22Rv1 (cell line): Measurements from ENCODE around the gene CDK14.

Experiments used
- CTCF ChIP-seq: fragments of 450-650 bp; IDR thresholded peaks from 2 replicates; pipeline ENCODE4 v1.5.1; 2017; ENCODE audit warnings: mild to moderate bottlenecking
- ZFX ChIP-seq: fragments of 450-650 bp; IDR thresholded peaks from 2 replicates; pipeline ENCODE4 v1.6.1; 2017; ENCODE audit warnings: antibody characterized with exemption, borderline replicate concordance

DNA sequence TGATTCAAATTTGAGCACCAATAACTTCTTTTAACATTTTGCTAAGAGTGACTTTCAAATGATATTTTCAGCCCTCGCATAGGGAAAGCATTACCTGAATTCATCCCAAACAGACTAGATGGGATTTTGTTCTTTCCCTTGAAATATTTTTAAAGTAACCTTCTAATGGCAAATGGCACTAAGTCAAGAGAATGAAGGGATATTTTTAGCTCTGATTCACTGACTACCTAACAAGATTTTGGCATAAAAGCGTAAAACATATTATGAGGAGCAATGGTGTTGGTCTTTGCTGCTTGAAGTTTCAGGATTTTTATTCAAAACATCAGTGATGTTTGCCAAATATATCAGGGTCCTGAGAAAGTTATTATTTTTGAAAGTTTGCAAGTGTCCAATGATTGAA lies 290.3 kb downstream of the CDK14 start:
- no peak for TF ChIP-seq CTCF
- no peak for TF ChIP-seq ZFX
